Activated T-cell treated with anti-CD3 and anti-CD28 coated beads for 48 hours (primary cell): ENCODE results near the gene PNISR.
"Not testable (repeated sequence)": the region's sequence is repeated elsewhere in the genome, so short reads cannot be mapped to it uniquely, and the experiment has no call there.

Experiments used
- DNase-seq: peaks from one replicate; pipeline ENCODE4 v3.0.0-alpha.2; 2020; ENCODE audit warnings: low read depth

The PNISR gene

GRCh38 chr6:99424761-99425646 lies at the start of gene PNISR:
TSS of gene PNISR (minus strand) at chr6:99425308. CDS start at chr6:99414659, 10,649 bp downstream.
- peak; percentile 78 for DNase-seq

DNA sequence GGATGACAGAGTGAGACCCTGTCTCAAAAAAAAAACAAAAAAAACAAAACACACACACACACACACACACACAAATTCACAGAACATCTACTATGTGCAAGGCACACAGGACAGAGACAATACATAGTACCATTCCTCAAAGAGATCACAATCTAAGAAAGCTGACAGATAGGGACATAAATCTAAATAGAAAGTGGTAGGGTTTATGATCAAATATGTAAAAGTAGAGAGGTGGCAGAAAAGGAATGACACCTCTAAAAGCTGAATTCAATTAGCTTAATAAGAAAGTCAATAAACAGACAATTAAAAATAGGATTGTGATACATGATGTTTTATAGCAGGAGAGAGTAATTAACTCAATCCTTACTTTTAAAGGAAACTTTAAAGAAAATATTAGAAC lies 48.6 kb upstream of the PNISR start:
- DNase-seq: no peak

GRCh38 chr6:99471638-99472037 lies 46.5 kb upstream of the PNISR start:
- DNase-seq: no peak

DNA sequence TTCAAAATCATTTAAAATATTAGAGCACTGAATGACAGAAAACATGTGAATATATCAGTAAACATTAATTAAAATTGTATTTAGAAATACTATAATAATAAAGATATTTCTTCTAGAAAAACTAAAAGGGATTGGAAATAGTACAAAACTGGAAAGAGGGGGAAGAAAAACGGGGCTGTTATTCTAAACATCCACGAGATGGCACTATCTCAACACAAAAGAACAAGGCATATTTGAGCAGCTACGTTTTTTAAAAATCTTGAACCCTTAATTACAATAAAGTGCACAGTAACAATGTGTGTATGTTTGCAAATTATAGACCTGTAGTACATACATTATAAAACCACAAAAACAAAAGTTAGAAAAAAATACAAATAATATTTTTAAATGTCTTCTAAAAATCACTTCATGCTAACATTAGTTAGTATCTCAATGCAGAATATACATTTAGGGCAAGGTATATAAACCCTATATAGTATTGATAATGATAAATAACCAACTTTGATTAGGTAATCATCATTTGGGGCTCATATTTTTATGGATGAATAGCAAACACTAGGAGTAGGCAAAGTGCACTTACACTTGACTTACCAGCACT lies 42.5 kb upstream of the PNISR start:
- DNase-seq: no peak

DNA sequence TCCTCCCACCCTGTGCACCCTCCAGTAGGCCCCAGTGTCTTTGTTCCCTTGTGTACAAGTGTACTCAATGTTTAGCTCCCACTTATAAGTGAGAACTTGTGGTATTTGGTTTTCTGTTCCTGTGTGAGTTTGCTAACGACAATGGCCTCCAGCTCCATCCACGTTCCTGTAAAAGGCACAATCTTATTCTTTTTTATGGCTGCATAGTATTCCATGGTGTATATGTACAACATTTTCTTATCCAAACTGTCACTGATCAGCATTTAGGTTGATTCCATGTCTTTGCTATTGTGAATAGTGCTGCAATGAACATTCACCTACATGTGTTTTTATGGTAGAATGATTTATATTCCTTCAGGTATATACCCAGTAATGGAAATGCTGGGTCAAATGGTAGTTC lies 34.0 kb upstream of the PNISR start:
- DNase-seq: not testable (repeated sequence)

DNA sequence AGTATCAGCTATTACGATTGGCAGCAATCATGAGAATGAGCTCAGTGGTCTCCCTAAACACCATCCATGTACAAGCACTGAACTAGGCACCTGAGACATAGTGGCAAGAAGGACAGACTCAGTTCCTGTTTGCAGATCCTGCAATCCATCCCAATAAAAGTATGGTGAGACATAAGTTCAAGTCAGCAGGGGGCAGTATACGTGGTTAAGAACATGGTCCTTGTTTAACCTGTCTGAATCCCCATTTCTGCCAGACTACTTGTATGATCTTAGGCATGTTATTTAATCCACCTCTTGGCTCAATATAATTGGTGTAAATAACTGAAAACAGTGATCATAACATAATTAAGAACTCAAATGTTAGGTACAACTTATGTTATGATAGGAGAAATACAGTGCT lies 33.2 kb upstream of the PNISR start:
- no peak for DNase-seq

DNA sequence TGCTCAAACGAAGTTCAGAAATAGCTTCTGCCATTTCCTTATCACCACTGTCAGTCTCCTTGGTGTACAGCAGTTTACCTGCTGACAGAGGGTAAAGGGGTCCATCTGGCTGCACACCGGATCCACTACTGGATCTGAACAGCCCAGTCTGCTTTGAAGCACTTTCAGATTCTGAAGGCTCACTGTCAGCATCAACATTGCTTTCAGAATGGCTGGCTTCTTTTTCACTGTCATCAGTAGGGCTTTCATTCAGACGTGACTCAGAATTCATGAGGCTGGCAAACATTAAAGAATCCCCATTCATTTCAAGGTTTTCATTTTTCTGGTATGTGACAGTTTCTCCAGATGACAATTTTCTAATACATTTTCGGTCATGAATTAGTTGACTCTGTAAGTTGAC lies 21.0 kb upstream of the PNISR start:
- no peak for DNase-seq

- no peak for DNase-seq
Measured at GRCh38 chr6:99434702-99435530, 9.8 kb upstream of the PNISR start.

GRCh38 chr6:99432877-99433276 lies 7.8 kb upstream of the PNISR start:
- no peak for DNase-seq

GRCh38 chr6:99431901-99432300 lies 6.8 kb upstream of the PNISR start:
- no peak for DNase-seq

- no peak for DNase-seq
Measured at GRCh38 chr6:99427988-99428387, 2.9 kb upstream of the PNISR start.

DNA sequence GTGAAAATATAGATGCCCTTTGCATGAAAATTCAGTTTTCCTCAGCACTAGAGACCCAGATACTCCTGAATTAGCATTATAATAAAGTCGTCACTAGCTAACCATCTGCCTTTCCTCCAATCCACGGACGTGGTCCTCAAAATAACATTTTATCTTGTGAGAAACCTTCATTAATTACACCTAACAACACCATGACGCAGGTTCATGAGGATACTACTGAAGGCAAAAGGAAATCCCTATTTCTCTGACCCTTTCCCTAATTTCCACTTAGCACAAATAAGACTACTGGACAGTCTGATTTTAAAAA lies 1.3 kb upstream of the PNISR start:
- no peak for DNase-seq

- DNase-seq: peak; percentile 58
Measured at GRCh38 chr6:99425647-99426450, 741 bp upstream of the PNISR start.

DNA sequence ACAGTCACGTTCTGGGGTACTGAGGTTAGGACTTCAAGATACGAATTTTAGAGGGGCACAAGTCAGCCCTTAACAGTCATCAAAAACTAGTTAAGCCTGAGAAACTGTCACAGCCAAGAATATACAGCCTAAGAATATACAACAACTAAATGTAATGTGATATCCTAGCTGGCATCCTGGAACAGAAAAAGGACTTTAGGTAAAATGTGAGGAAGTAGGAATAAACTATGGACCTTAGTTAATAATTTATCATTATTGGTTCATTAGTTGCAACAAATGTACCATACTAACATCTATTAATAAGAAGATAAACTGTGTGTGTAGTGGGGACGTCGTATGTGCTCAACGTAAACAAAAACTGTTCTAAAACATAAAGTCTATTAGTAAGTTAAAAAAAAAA lies 1.1 kb downstream of the PNISR start:
- no peak for DNase-seq

GRCh38 chr6:99422912-99423311 lies 2.2 kb downstream of the PNISR start:
- DNase-seq: no peak

GRCh38 chr6:99416892-99417767 lies 8.0 kb downstream of the PNISR start:
- no peak for DNase-seq

DNA sequence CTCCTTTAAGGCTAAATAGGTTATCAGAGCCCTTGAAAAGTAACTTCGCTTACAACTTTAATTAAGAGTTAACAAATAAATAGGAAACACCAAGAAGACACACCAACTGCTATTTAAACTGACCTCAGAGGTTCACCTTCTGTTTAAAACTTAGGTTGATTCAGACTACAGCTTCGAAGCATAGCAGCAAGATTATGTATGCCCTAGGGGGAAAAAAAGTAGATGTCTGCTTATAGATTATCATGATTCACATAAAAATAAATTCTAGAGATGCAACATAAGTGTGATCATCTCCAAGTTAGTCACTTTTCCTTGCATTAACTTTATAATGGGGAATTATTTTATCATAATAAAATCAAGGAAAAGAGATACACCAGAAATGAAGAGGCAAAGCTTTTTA lies 8.9 kb downstream of the PNISR start:
- DNase-seq: no peak

DNA sequence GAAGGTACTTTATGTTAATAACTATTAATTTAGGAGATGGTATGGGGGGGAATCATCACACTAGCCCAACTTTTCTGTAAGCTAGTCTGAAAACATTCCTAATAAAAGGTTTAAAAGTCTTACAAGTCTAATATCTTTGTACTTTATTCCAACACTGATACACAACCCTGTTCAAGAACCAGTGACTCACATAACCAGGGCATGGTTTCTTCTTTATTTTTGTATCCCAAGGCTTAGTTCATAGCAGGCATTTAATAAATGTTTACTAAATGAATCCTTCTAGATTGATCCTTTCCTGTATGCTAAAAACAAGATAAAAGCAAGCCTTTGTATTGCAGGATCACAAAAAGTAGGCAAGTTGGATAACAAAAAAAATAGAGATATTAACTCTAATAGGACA lies 9.7 kb downstream of the PNISR start:
- DNase-seq: no peak

DNA sequence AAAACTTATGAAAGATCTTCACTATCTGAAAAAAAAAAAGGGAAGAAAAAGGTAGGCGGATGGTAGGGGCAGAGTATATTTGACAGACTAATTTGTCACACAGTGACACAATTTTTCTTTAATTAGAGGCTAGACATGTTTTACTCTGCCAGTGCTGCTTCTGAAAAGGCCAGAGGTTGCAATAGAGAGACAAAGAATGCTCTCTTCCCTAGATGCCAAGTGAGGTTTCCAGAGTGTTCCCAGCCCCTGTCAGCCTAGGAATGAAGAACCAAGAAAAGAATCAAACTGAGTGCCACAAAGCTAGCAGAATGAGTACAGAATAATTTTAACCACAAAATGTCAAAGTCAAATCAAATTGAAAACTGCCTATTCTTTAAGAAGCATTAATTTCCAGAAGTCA lies 13.0 kb downstream of the PNISR start:
- DNase-seq: no peak

DNA sequence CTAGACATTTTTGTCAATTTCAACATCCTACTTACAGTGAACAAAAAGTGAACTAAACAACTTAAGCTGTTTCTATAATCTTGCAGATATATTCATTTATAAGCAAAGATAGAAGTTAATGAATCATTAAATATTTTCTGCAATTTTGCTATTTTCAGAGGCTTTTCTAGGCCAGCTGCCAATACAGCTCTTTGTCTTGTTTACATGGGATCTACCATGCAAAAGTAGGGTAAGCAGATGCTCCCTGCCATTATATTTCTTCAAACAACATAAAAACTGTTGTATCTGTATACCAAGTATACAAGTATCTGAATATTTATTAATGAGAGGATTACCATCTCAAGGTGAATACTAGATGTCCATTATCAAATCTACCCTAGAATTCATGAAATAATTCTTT lies 15.4 kb downstream of the PNISR start:
- no peak for DNase-seq

DNA sequence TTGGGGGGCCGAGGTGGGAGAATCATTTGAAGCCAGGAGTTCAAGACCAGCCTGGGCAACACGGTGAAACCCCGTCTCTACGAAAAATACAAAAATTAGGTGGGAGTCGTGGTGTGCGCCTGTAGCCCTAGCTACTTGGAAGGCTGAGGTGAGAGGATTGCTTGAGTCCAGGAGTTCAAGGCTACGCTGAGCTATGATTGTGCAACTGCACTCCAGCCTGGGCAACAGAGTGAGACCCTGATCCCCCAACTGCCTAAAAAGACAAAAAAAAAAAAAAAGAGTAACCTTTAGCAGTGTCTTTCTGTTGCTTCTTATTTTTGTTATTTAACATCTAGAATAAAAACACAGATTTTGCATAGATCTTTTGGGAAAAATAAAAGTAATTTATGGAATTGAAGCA lies 18.0 kb downstream of the PNISR start:
- DNase-seq: no peak
